Adipocyte (in vitro differentiated cells): ENCODE data around the gene RAB31.

ENCODE experiments used
- DNase-seq: peaks from one replicate; pipeline ENCODE4 v3.0.0-alpha.2; 2015; ENCODE audit warnings: low read depth
- H3K27me3 ChIP-seq: replicated peaks from 2 replicates; pipeline ENCODE4 v1.7.0; 2013; ENCODE audit warnings: mild to moderate bottlenecking, low read length, moderate library complexity; ENCODE audit not compliant: control insufficient read depth, insufficient read depth
- H3K36me3 ChIP-seq: 2 replicates; pipeline ENCODE4 v1.7.0; 2013; ENCODE audit warnings: low read length, mild to moderate bottlenecking, moderate library complexity; ENCODE audit not compliant: control insufficient read depth, insufficient read depth, severe bottlenecking
- H3K4me1 ChIP-seq: 2 replicates; pipeline ENCODE4 v1.7.0; 2013; ENCODE audit warnings: mild to moderate bottlenecking, low read length, moderate library complexity; ENCODE audit not compliant: control insufficient read depth, insufficient read depth
- H3K4me3 ChIP-seq: 2 replicates; pipeline ENCODE4 v1.7.0; 2013; ENCODE audit warnings: mild to moderate bottlenecking, low read length, moderate library complexity
- H3K9ac ChIP-seq: 2 replicates; pipeline ENCODE4 v1.7.0; 2013; ENCODE audit warnings: mild to moderate bottlenecking, low read length, moderate library complexity
- H3K9me3 ChIP-seq: 2 replicates; pipeline ENCODE4 v1.7.0; 2013; ENCODE audit warnings: mild to moderate bottlenecking, low read length, moderate library complexity; ENCODE audit not compliant: control insufficient read depth

The RAB31 gene

GRCh38 chr18:9755110-9755509 lies 47.0 kb downstream of the RAB31 start:
- no peaks in the 10 kb centered on the region for H3K9me3 ChIP-seq

GRCh38 chr18:9755615-9756014 lies 47.5 kb downstream of the RAB31 start:
- no peaks in the 10 kb centered on the region for H3K36me3 ChIP-seq
- no peaks in the 10 kb centered on the region for H3K9me3 ChIP-seq
- H3K4me3 ChIP-seq: no peak overlapping the region
- no peak for DNase-seq
- no peak overlapping the region for H3K9ac ChIP-seq
- no peaks in the 10 kb centered on the region for H3K27me3 ChIP-seq
- no peaks in the 10 kb centered on the region for H3K4me1 ChIP-seq

More at GRCh38 chr18:9755110-9755509, 47.0 kb downstream of the RAB31 start:
- H3K9ac ChIP-seq: no peak overlapping the region
- no peaks in the 10 kb centered on the region for H3K4me1 ChIP-seq
- no peak overlapping the region for H3K4me3 ChIP-seq
- no peak for DNase-seq
- H3K36me3 ChIP-seq: no peaks in the 10 kb centered on the region
- no peaks in the 10 kb centered on the region for H3K27me3 ChIP-seq

- Histone ChIP-seq H3K4me1 (no peaks in the 10 kb centered on the region), H3K9me3 (no peaks in the 10 kb centered on the region), H3K9ac (no peak overlapping the region), H3K4me3 (no peak overlapping the region), H3K36me3 (no peaks in the 10 kb centered on the region), H3K27me3 (no peaks in the 10 kb centered on the region)
- no peak for DNase-seq
These were observed 48.3 kb downstream of the RAB31 start for GRCh38 chr18:9756271-9756932.

GRCh38 chr18:9756933-9757470 lies 48.9 kb downstream of the RAB31 start:
- H3K4me3 ChIP-seq: no peak overlapping the region
- DNase-seq: no peak
- no peaks in the 10 kb centered on the region for H3K27me3 ChIP-seq
- no peaks in the 10 kb centered on the region for H3K9me3 ChIP-seq
- no peaks in the 10 kb centered on the region for H3K36me3 ChIP-seq
- H3K4me1 ChIP-seq: no peaks in the 10 kb centered on the region
- no peak overlapping the region for H3K9ac ChIP-seq

DNA sequence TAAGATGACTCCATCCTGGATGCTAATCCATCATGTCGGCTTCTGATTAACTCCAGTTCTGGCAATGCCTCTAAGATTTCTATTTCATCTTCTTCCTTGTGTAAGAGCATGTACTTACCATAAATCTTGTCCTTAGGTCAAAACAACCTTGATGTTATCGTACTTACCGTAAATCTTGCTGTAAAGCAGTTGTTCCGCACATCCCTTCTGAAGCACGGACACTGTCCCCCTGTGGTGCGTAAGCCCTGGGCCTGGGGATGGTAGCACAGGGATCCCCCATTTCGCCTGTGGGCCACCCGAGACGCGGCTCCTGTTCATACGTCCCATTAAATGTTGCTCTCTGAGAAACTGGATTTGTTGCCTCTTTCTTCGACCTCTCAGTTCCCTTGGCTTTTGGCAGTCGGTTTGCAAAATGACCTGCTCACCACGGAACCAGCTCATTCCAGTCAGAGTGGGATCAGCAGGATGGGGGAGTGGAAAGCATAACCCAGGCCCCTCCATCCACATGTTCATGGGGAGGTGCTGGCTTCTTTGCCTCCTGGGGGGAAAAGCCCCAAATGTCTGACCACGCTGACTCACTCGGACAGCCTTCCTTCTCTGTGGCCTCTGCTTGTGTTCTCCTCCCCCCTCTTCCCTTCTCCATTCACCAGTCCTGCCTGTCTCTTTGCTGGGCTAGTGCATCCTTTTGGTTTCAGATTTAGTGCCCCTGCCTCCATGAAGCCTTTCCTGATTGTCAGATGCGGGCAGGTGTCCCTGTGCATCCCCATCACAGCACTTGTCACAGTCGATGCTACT lies 49.9 kb downstream of the RAB31 start:
- no peaks in the 10 kb centered on the region for H3K27me3 ChIP-seq
- no peak overlapping the region for H3K9ac ChIP-seq
- H3K4me1 ChIP-seq: no peaks in the 10 kb centered on the region
- no peaks in the 10 kb centered on the region for H3K36me3 ChIP-seq
- no peaks in the 10 kb centered on the region for H3K9me3 ChIP-seq
- H3K4me3 ChIP-seq: no peak overlapping the region
- DNase-seq: no peak

- H3K4me3 ChIP-seq: no peak overlapping the region
- no peaks in the 10 kb centered on the region for H3K27me3 ChIP-seq
- no peaks in the 10 kb centered on the region for H3K4me1 ChIP-seq
- H3K9ac ChIP-seq: no peak overlapping the region
- no peaks in the 10 kb centered on the region for H3K36me3 ChIP-seq
- no peaks in the 10 kb centered on the region for H3K9me3 ChIP-seq
- no peak for DNase-seq
These were observed 50.5 kb downstream of the RAB31 start for GRCh38 chr18:9758624-9759075.

- H3K4me3 ChIP-seq: no peak overlapping the region
- no peaks in the 10 kb centered on the region for H3K36me3 ChIP-seq
- no peaks in the 10 kb centered on the region for H3K27me3 ChIP-seq
- no peak for DNase-seq
- H3K4me1 ChIP-seq: no peaks in the 10 kb centered on the region
- H3K9me3 ChIP-seq: no peaks in the 10 kb centered on the region
- H3K9ac ChIP-seq: no peak overlapping the region
These were observed 52.5 kb downstream of the RAB31 start for GRCh38 chr18:9760641-9761040.

DNA sequence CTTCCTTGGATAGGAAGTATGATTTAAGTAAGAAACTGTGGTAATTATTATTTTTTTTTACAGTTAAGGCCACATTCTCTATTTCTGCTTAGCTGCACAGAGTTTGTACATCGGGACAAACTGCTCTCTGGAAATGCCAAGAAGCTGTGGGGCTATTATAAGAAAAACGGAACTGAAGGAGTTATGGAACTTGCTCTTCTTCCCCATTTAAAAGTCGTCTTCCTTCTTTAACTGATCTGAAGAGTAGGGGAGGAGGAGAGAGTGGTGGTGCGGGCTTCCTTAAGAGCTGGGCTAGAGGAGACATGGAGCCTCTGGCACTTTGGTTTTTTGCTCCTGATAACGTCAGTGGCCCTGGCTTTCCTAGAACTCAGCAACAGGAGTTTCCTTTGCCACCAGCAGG lies 54.4 kb downstream of the RAB31 start:
- Histone ChIP-seq H3K27me3 (no peaks in the 10 kb centered on the region), H3K9ac (no peak overlapping the region), H3K9me3 (no peaks in the 10 kb centered on the region), H3K36me3 (no peaks in the 10 kb centered on the region), H3K4me1 (no peaks in the 10 kb centered on the region), H3K4me3 (no peak overlapping the region)
- DNase-seq: no peak

DNA sequence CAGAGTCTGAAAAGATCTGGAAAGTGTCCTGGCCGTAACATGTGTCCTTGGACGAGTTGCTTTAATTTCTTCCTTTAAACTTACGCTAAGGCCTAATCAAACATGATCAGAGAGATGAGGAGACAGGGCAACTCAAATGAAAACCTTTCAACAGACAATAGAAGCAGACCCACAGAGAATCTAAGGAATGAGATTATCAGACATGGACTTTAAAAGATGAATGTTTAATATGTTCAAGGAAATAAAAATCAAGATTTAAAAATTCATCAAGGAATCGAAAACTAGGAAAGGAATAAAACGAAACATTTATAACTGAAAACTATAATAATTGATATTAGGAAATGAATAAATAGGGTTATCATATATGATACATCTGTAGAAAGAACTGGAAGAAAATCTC lies 55.1 kb downstream of the RAB31 start:
- H3K27me3 ChIP-seq: no peaks in the 10 kb centered on the region
- no peaks in the 10 kb centered on the region for H3K4me1 ChIP-seq
- H3K36me3 ChIP-seq: no peaks in the 10 kb centered on the region
- no peak overlapping the region for H3K9ac ChIP-seq
- no peak for DNase-seq
- H3K4me3 ChIP-seq: no peak overlapping the region
- H3K9me3 ChIP-seq: no peaks in the 10 kb centered on the region

DNA sequence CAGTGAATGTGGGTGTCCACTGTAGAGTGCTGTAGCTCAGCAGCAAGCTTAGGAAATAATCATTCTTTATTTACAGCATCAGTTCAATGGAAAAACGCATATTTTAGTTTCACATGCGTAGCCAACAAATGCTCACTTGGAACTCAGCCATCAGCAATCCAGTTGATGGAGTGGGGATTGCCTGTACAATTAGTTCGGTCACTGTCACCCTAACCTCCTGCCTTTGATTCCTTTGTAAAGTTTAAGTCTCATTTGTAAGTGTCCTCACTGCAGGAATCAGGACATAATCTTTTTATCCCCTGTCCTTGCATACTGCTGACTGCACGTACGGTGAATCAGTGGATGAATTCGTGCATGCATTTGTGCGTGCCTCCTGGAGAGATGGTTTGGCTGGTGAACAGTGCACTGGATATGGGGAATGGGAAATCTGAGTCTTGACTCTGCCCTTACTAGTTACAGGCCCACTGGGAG lies 55.9 kb downstream of the RAB31 start:
- no peaks in the 10 kb centered on the region for H3K4me1 ChIP-seq
- no peaks in the 10 kb centered on the region for H3K36me3 ChIP-seq
- no peak for DNase-seq
- no peaks in the 10 kb centered on the region for H3K9me3 ChIP-seq
- no peak overlapping the region for H3K4me3 ChIP-seq
- no peak overlapping the region for H3K9ac ChIP-seq
- no peaks in the 10 kb centered on the region for H3K27me3 ChIP-seq

GRCh38 chr18:9765501-9765900 lies 57.4 kb downstream of the RAB31 start:
- Histone ChIP-seq H3K9me3 (no peaks in the 10 kb centered on the region), H3K9ac (no peak overlapping the region), H3K36me3 (no peaks in the 10 kb centered on the region), H3K4me1 (peaks cover 5% of the 10 kb centered on the region), H3K27me3 (no peaks in the 10 kb centered on the region), H3K4me3 (no peak overlapping the region)
- DNase-seq: no peak
